GM04503 (cell line): ENCODE results near the gene GJD4.

Experiments
- DNase-seq: peaks from one replicate; pipeline ENCODE4 v3.0.0-alpha.2; 2012; ENCODE audit warnings: low read depth

Gene GJD4

GRCh38 chr10:35657621-35658020 lies 52.5 kb downstream of the GJD4 start:
- DNase-seq: no peak
